Hindlimb muscle (tissue), 1 donor: ENCODE measurements around the gene SENP1. TPM values are rescaled to one million over a fixed set of nuclear protein-coding genes. Genes with fewer than 3 reads are reported as not detected.

ENCODE experiments used
- DNase-seq: peaks from one replicate; pipeline ENCODE4 v3.0.0-alpha.2; 2013
- polyA plus RNA-seq: library from polyadenylated mRNA; unstranded; fragments of 120-200 nt; gene quantifications from one replicate; pipeline ENCODE4 v1.2.1, GENCODE V29; 2013; ENCODE audit not compliant: insufficient read length

SENP1 gene
- polyA plus RNA-seq, 1 donor: 14.4 TPM

- no peak for DNase-seq
Measured at GRCh38 chr12:48063530-48063929, 42.3 kb downstream of the SENP1 start.

GRCh38 chr12:48061938-48062719 is 43.8 kb downstream of the SENP1 start:
- DNase-seq: no peak

GRCh38 chr12:48060474-48060873 is 45.4 kb downstream of the SENP1 start:
- no peak for DNase-seq

GRCh38 chr12:48058771-48059170 is 47.1 kb downstream of the SENP1 start:
- no peak for DNase-seq

GRCh38 chr12:48054955-48055821 is 50.7 kb downstream of the SENP1 start:
- DNase-seq: no peak

GRCh38 chr12:48053883-48054282 is 52.0 kb downstream of the SENP1 start:
- DNase-seq: no peak

- DNase-seq: no peak
Measured at GRCh38 chr12:48053122-48053521, 52.8 kb downstream of the SENP1 start.

- DNase-seq: no peak
Measured at GRCh38 chr12:48051681-48052080, 54.2 kb downstream of the SENP1 start.

- DNase-seq: no peak
Measured at GRCh38 chr12:48050174-48050573, 55.7 kb downstream of the SENP1 start.

GRCh38 chr12:48045965-48046518 is 59.8 kb downstream of the SENP1 start:
- no peak for DNase-seq

- DNase-seq: no peak
Measured at GRCh38 chr12:48045061-48045846, 60.6 kb downstream of the SENP1 start.

GRCh38 chr12:48044396-48044795 is 61.5 kb downstream of the SENP1 start:
- DNase-seq: no peak

GRCh38 chr12:48043771-48044170 is 62.1 kb downstream of the SENP1 start:
- DNase-seq: no peak

GRCh38 chr12:48041591-48042423 is 64.1 kb downstream of the SENP1 start:
- no peak for DNase-seq

- DNase-seq: no peak
Measured at GRCh38 chr12:48040354-48040753, 65.5 kb downstream of the SENP1 start.

GRCh38 chr12:48039151-48039550 is 66.7 kb downstream of the SENP1 start:
- DNase-seq: no peak

- DNase-seq: no peak
Measured at GRCh38 chr12:48038085-48038484, 67.8 kb downstream of the SENP1 start.

- DNase-seq: no peak
Measured at GRCh38 chr12:48037267-48037915, 68.5 kb downstream of the SENP1 start.

GRCh38 chr12:48036818-48037217 is 69.1 kb downstream of the SENP1 start:
- no peak for DNase-seq

GRCh38 chr12:48034835-48035805 is 70.8 kb downstream of the SENP1 start:
- no peak for DNase-seq
